Hematopoietic multipotent progenitor cell treated with erythropoietin and hydrocortisone succinate and interleukin-3 and kit ligand, for 8 days (in vitro differentiated cells): Measurements from ENCODE around the gene TANK.
"Not testable (repeated sequence)": the region's sequence is repeated elsewhere in the genome, so short reads cannot be mapped to it uniquely, and the experiment has no call there.

Source experiments
- DNase-seq: peaks from one replicate; pipeline ENCODE4 v3.0.0-alpha.2; 2015

Gene TANK

DNA sequence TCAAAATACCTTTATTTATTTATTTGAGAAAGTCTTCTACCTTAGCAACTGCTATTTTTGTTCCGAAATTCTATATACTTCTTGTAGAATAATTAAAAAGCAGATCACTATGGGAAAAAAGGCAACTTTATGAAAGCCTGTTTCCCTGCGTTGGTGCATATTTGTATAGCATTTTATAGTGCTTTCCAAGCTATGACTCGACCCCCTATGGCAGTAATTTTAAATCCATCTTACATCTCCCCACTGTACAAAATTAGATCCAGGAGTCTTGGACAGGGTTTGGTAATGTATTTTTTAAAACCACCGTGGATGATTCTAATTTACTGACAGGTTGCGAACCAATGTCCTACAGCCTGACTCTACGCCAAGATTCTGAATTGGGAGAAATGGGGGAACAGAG lies 10.1 kb downstream of the TANK start:
- DNase-seq = no peak

DNA sequence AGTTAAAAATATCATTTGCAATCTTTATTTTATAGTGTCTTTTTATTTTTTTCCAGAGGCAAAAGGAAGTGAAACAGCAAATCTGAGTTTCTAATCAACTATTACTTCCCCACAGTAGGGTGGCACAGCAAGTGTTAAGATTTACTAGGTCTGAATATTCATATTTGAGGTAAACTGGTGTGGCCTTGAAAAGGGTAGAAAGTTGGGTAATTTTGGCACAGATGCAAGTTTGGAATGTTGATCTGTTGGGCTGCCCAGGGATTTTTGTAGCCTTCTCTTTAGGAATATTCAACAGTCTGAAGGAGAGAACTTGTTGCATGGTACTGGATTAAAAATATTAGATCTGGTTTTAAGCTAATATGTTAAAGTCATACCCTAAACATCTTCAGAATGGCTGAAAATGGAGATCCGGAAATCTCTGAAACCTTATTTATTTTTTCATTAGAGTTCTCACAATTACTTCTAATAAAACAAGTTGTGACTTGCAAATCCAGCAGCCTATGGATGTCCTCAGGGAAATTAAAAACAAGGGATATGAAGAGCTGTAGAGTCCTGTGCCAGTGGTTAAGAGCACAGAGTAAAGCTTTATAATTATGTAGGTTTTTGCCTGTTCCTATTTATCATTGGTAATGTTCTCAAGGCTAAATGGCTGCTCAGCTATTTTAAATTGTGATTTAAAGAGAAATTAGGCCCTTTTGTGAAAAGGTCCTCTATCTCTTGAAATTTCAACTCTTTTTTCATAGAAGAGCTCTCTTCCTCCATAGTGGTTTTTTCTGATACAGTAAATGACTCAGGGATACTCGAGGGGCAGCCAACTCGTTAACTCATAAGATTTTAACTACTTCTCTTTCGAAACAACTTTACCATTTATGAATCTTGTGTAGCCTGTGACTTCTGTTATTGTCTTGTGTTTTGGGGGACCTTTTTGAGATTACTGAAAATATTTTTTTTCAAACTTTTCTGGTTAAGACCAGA lies 11.0 kb downstream of the TANK start:
- no peak for DNase-seq

DNA sequence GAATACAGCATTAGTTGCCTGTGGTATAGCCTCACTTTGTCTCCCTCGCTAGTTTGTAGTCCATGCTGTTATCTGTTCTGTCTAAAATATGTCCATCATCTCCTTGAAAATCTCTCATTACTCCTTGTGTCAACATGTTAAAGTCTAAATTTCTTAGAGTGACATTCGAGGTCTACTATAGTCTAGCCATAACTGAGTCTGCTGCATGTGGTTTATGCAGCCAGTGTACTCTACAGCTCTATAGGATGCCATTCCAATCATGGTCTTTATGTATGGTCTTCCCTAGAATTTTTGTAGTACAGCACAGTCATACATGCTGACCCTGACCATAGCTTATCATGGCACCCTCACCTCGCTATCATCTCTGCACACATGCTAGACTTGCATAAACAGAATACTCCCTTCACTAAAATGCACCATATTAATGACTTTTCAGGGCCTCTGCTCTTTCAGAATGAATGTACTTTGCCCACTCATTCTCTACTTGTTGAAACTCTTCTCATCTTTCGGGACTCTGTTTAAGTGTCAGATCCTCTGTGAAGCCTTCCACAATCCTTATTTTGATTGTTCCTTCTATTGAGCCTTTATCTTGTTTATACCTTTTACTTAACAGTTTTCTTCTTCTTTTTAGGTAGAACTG lies 12.8 kb downstream of the TANK start:
- peak; percentile 84 for DNase-seq

DNA sequence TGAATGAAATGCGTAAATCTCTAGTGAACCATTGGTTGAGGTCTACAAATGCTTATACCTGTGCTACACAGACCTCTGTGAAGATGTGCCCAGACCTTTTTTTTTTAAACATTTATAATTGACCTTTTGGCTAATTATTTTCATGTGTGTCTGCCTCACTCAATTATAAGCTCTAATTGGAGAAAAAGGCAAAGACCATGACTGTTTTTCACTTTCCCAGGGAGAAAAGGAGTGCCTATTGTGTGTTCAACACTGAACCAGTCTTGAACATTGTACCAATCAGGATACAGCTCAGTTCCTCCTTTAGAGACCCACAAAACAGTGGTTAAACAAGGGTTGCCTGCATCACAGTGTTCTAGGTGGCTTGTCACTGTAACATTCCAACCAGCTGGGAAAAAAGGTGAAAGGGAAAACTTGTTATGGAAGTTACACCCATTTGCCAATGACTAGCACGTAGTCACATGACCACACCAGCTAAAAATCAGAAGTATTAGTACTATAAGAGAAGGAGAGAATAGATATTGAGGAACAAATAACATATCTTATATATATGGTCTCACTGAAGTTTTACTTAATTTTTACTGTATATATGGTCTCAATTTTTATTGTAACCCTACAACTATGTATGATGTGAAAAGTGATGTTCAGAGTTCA lies 13.4 kb downstream of the TANK start:
- DNase-seq = no peak

DNA sequence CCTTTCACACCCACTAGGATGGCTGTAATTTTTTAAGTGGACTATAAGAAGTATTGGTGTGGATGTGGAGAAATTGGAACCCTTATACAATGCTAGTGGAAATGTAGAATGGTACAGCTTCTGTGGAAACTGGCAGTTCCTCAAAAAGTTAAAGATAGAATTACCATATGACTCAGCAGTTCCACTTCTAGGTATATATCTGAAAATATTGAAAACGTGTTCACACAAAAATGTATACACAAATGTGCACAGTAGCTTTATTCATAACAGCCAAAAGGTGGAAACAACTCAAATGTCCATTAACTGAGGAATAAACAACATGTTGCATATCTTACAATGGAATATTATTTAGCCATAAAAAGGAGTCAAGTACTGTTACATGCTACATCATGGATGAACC lies 17.7 kb downstream of the TANK start:
- no peak for DNase-seq

DNA sequence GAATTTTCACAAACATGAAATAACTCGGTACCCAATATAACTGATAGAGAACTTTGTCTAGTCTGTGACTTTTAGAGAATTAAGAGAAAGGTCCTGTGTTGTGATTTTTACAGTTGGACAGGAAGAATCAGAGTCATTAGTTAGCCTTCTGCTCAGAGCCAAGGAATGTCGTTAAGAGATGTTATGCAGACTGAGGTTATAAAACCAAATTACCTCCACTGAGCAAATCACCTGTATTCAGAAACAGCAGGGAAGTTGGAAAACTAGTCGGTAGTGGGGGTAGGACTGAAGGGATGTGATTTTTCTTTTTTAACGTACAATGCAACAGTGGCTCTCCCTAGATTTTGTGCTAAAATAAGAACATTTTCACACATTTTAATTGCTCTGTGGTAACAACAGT lies 18.5 kb downstream of the TANK start:
- DNase-seq = no peak

DNA sequence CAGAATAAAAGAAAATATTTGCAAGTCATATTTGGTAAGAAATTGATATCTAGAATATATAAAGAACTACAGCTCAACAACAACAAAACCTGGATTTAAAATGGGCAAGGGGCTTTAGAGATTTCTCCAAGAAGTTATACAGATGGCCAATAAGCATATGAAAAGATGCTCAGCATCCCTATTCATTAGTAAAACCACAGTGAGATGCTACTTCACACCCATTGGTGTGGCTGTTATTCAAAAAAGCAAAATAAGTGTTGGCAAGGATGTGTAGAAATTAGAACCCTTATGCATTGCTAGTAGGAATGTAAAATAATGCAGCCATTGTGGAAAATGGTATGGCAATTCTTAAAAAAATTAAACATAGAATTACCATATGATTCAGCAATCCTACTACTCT lies 29.8 kb downstream of the TANK start:
- DNase-seq = no peak

DNA sequence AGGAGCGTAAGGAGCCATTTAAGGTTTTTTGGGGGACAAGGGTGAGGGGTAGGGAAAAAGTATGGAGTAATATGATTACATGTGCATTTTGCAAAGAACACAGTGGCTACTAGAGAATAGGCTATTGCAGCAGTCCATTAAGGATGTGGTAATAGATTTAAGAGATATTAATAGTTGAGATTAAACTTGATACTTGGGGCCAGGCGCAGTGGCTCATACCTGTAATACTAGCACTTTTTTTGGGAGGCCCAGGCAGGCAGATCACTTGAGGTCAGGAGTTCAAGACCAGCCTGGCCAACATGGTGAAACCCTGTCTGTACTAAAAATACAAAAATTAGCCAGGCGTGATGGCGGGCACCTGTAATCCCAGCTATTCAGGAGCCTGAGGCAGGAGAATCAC lies 35.4 kb downstream of the TANK start:
- not testable (repeated sequence) for DNase-seq

DNA sequence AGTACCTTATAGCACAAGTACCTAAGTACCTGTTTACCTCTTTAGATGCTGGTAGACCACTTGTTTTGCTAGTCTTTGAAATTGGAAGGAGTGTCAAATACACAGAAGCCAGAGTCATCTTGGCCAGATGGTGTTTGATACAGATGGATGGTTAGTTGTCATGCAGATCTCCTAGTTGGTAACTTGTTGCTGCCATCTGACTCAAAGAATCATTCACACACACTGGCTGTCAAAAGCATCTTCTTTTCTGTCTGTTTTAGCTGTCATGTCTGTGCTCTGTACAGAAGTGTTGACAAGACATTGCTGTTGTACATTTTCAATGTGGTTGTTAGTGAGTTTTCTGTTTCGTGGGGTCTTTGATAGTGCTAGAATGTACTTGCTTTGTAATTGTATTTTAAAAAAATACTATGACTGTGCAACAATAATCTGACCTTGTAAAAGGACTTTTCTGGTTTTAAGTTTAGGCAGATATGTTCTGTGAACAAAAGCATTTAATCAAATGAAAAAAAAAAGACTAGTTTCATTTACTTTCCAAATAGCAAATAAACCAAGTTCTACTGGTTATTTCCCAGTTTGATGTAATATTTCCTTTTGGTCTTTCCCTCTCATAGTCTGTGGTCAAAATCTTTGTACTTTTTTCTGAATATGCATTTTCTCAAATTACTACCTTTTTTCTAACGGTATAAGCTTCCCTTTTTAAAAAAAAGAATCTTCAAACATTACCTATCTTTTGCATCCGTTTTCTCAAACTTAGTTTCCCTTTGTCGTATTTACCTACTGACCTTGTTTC lies 39.9 kb downstream of the TANK start:
- DNase-seq = no peak

DNA sequence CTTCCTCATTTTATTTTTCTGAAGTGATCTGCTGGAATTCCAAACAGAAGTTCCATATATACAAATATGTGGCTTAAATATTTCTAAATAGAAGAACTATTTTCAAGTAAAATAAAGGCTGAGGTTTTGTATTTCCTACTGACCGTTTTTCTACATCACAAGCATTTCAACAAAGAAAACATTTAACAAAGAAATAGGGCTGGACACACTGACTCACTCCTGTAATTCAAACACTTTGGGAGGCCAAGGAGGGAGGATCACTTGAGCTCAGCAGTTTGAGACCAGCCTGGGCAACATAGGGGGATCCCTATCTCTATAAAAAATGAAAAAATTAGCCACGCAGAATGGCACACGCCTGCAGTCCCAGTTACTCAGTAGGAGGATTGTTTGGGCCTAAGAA lies 44.6 kb downstream of the TANK start:
- no peak for DNase-seq

DNA sequence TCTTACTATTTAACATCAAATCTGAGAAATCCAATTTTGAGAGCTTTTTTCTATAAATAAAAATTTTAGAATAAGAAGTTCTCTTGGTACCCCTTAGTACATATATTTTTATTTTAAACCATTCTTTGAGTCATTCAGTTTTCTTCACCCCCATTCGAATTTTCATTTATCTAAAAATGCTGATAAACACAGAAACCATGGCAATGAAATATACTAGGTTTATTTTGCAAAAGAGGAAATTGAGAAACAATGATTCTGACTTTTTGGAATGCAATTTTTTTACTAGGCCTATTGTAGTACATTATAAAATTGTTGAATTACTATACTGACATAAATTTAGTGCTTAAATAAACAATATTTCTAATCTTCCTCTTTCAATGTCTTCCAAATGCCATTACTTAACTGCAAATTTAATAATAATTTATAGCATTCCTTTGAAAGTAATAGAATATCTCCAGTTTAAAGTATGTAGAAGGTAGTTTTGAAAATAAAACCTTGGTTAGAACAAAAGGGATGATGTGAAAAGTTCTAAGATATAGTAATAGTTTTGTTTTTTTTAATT lies 46.3 kb downstream of the TANK start:
- DNase-seq = no peak

DNA sequence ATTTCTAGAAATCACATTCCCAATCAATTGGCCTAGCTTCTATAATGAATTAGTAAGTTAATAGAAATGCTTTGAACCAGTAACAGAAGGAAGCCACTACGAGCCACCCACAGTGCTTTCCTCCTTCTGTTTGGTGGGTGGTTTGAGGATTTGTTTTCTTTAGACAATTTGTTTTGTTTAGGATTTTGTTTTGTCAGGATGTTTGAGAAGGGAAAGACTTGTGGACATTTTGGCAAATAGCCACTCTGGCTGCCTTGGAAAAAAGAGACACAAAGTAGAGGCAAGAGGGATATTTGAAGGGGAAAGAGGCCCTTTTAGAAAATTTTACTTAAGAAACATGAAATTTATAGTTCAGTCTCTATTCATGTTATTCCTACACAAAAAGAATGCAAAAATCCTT lies 47.7 kb downstream of the TANK start:
- DNase-seq = no peak

DNA sequence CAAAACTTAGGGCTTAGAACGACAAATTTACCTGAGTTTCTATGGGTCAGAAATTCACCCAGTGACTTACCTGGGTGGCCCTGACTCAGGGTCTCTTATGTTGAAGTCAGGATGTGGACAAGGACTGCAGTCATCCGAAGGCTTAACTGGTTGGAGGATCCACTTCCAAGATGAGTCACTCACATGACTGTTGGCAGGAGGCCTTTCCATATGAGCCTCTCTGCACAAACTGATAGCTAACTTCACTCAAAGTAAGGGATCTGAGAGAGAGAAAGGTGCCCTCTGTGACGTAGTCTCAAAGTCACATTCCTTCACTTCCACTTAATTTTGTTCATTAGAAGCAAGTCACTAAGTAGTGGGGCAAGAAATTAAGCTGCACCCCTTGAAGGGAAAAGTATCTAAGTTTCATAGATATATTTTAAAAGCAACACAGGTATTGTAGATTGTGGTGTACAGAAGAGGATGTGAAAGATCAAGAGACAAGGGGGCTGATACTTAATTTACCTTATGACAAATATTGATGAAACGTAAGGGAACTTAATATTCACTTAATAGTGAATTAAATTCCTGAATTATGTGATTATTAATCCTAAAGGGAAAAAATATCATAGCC lies 48.4 kb downstream of the TANK start:
- DNase-seq = peak; percentile 32

DNA sequence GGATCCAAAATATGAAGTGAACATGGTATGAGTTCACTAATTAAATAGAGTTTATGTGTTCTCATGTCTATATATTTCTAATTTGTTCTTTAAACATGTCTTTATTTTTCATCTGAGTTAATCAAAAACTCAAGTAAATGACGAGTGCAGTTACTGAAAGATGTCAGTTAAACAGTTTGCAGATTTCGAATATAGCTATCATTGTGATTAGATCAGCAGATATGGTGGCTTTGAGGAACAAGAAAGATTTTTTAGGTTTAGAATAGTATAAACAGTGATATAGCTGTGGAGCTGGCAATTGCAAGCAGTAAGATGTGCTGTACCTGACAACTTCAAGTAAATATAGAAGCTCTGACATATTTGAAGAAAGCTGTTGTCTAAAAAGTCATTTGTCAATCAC lies 49.7 kb downstream of the TANK start:
- DNase-seq = no peak

DNA sequence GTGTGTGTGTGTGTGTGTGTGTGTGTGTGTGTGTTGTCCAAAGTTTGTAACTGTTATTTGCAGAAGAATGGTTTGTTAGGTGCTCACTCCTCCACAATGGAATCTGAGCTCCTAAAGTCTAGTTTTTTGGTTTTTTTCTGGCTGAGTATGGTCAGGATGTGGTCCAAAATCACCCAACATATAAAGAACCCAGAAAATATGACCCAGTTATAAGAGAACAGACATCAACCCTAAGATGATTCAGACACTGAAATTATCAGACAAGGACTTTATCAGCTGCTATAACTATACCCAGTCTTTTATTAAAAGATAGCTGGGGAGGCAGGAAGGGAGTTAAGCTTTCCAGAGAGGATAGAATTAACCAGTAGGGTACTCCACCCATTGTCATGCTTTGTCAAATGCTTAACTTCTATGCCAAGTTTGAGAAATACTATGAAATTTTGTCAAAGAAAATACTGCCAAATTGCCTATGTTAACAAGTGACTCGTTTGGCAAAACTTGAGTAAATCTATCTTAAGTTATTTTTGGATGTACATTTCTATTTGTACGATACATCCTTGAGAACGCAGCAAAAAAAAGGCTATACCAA lies 57.5 kb downstream of the TANK start:
- DNase-seq = peak; percentile 10

DNA sequence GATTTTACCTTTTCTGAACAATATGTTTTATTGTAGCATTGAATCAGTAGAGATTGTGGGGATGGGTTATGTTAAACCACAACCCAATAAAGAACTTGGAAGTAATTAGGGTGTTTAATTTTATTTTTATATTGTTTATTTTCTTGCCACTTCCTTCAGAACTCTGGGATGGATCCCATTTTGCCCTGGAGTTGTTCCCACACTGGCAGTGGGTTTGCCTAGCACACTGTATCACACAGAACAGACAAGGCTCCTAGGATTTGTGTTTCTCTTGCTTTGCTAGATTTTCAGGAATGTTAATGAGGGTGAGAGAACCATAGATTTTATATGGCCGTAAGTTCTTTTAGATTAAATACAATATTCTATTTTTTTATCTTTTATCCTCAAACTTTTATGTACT lies 59.0 kb downstream of the TANK start:
- DNase-seq = no peak

DNA sequence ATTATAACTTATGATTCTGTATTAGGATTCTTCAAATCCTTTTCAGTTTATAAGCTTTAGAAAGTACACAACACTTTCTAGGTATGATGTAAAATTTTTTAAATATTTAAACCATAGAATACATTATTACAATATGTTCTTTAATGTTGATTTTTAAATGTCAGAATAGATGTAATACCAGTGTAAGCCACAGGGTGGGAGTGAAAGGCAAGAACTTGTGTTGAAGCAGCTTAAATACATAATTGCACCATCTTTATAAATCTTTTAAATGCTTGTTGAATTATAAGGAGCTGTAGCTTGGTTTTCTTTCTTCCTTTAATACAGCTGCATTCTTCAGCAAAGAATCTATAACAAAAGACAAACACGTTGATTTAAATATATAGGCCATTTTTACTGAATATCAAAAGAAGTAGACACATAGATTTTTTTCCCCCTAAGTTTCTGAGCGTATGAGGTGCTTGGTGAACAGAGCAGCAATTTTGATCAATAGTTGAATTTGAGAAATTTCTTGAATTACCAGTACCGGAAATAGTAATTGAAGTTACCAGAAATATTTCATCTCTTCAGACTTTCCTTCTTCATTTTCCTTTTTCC lies 63.0 kb downstream of the TANK start:
- DNase-seq = peak; percentile 66

DNA sequence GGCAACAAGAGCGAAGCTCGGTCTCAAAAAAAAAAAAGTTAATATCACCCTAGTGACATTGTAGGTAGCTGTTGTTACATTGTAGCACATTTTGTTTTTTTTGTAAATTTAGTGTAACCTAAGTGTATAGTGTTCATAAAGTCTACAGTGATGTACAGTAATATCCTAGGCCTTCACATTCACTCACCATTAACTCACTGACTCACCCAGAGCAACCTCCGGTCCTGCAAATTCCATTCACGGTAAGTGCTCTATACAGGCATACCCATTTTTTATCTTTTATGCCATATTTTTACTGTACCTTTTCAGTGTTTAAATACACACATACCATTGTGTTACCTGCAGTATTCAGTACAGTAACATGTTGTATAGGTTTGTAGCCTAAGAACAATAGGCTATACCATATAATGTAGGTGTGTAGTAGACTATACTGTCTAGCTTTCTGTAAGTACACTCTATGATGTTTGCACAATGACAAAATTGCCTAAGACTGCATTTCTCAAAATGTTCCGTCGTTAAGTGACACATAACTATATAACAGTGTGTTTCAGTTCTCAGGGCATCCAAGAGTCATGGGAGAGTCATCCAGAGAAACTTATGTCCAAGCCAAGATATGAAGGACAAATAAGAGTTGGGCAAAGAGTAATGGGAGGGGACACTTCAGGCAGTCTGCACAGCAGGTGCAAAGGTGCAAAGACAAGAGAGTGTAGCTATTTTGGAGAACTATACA lies 68.4 kb downstream of the TANK start:
- no peak for DNase-seq

DNA sequence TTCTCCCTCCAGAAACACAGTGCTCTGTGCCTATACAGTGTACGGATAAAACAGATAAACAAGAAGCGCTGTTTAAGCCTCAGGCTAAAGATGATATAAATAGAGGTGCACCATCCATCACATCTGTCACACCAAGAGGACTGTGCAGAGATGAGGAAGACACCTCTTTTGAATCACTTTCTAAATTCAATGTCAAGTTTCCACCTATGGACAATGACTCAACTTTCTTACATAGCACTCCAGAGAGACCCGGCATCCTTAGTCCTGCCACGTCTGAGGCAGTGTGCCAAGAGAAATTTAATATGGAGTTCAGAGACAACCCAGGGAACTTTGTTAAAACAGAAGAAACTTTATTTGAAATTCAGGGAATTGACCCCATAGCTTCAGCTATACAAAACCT lies 70.7 kb downstream of the TANK start:
- DNase-seq = no peak

DNA sequence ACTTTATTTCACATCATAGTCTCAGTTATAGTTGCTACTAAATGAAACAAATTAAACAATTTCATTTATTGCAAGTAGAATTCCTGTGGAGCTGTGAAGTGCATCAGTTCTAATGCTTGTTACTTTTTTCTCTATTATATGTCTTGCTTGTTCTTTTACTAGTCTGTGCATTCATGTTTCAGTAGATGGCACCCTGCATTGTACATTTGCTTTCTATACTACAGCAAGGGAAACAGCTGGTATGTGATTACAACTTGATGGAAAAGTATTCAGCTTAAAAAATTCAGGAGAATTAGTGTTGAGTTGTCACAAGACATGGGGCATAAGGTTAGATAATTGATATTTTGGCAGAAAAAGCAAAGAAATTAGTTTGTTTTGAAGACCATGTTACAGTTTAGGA lies 72.3 kb downstream of the TANK start:
- no peak for DNase-seq
